ENCODE data around the gene MEIOB.

Gene MEIOB

DNA sequence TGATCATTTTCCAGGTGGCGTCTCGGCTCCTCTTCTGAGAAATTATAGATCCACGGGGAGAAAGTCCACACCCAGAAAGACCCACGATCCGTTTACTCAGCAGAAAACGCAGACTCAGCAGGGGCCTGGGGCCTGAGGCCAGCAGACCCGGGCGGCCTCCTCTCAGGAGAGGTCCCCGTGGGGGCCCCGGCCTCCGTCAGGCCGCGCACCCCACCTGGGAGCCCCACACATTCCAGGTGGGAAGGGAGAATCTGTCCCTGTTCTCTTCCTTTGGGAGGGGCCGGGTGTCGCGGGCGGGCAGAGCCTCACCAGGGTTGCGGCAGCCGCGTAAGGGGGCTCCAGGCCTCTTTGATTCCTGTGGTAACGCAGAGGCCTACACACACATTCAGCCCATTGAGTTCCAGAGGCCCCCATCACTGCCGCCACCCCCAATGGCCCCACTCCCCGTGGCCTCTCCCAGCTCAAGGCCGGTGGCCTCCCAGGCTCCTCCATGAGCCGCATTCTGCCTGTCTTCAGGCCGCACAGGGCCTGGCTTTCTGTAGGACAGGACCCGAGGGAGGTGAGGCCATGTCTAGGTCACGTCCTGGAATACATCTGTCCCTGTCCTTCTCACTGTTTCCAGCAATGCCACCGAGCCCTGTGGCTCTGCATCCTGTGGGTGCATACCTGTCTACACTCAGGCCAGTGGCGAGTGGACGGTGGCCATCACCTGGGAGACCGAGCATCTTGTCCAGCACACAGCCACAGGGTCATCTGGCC, 76.9 kb downstream of the MEIOB start:
- Histone ChIP-seq H3K27me3 (replicated peaks; ENCODE audit: insufficient read depth, low read length) (no peaks in the 10 kb centered on the region), H3K27ac (ENCODE audit: low read length) (no peak overlapping the region), H3K9ac (ENCODE audit: low read length) (no peak overlapping the region), H3K79me2 (ENCODE audit: low read length) (no peaks in the 10 kb centered on the region), H3F3A (ENCODE audit: insufficient read depth, low read length) (no peaks in the 10 kb centered on the region), H3K9me2 (replicated peaks; ENCODE audit: insufficient read depth, low read length) (no peaks in the 10 kb centered on the region), H3K9me3 (replicated peaks; ENCODE audit: insufficient read depth, low read length) (no peaks in the 10 kb centered on the region), H4K20me1 (ENCODE audit: insufficient read depth, low read length) (no peaks in the 10 kb centered on the region), H2AFZ (ENCODE audit: low read length) (no peak overlapping the region), H3K36me3 (replicated peaks; ENCODE audit: insufficient read depth, low read length) (no peaks in the 10 kb centered on the region), H3K4me1 (ENCODE audit: low read length) (no peaks in the 10 kb centered on the region), H3K4me3 (ENCODE audit: low read length) (no peak overlapping the region), H3K4me2 (ENCODE audit: low read depth, low read length) (no peak overlapping the region)
- no peak for DNase-seq
- TF ChIP-seq EZH2phosphoT487 (IDR thresholded peaks at IDR 0.05; ENCODE audit: low read length) = no peak
- TF ChIP-seq EZH2 (optimal IDR thresholded peaks at IDR 0.05; ENCODE audit: low read depth, low read length) = no peak
- TF ChIP-seq, protein P1, sequence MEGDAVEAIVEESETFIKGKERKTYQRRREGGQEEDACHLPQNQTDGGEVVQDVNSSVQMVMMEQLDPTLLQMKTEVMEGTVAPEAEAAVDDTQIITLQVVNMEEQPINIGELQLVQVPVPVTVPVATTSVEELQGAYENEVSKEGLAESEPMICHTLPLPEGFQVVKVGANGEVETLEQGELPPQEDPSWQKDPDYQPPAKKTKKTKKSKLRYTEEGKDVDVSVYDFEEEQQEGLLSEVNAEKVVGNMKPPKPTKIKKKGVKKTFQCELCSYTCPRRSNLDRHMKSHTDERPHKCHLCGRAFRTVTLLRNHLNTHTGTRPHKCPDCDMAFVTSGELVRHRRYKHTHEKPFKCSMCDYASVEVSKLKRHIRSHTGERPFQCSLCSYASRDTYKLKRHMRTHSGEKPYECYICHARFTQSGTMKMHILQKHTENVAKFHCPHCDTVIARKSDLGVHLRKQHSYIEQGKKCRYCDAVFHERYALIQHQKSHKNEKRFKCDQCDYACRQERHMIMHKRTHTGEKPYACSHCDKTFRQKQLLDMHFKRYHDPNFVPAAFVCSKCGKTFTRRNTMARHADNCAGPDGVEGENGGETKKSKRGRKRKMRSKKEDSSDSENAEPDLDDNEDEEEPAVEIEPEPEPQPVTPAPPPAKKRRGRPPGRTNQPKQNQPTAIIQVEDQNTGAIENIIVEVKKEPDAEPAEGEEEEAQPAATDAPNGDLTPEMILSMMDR (IDR thresholded peaks at IDR 0.05; ENCODE audit: low read length) = no peak

DNA sequence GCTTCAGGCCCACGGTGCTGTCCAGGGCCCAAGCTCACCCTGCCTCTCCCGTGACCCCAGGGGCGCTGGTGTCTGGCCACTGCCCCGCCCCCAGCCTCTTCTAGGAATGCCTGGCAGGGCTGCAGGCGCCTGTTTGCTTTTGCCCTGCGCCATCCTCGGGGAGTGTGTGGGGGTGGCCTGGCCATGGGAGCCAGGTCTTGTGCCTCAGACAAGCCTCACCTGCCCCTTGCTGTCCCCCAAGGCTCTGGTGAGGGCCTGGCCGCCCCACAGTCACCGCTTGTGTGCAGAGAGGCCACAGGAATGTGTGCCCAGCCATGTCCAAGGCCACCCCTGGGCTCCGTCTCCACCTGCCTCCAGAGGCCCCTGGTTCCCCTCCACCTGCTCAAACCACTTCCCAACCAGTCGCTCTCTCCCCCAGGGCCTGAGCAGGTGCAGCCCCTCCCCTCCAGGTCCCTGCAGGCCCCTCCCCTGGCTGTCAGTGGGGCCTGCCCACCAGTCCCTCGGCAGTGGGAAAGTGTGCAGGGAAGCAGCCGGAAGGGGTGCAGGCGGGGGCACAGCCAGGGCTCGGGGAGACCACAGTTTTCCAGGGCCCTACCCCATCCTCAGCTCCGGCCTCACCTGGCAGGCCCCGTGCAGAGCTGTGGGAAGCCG, 77.6 kb downstream of the MEIOB start:
- H3K9me3 ChIP-seq (replicated peaks; ENCODE audit: insufficient read depth, low read length) = no peaks in the 10 kb centered on the region
- no peaks in the 10 kb centered on the region for H3K4me1 ChIP-seq (ENCODE audit: low read length)
- H2AFZ ChIP-seq (ENCODE audit: low read length) = no peak overlapping the region
- no peak overlapping the region for H3K4me2 ChIP-seq (ENCODE audit: low read depth, low read length)
- H3K79me2 ChIP-seq (ENCODE audit: low read length) = no peaks in the 10 kb centered on the region
- no peaks in the 10 kb centered on the region for H3K9me2 ChIP-seq (replicated peaks; ENCODE audit: insufficient read depth, low read length)
- no peaks in the 10 kb centered on the region for H3K27me3 ChIP-seq (replicated peaks; ENCODE audit: insufficient read depth, low read length)
- DNase-seq = no peak
- no peaks in the 10 kb centered on the region for H4K20me1 ChIP-seq (ENCODE audit: insufficient read depth, low read length)
- H3K36me3 ChIP-seq (replicated peaks; ENCODE audit: insufficient read depth, low read length) = no peaks in the 10 kb centered on the region
- H3K9ac ChIP-seq (ENCODE audit: low read length) = no peak overlapping the region
- no peak overlapping the region for H3K4me3 ChIP-seq (ENCODE audit: low read length)
- no peak overlapping the region for H3K27ac ChIP-seq (ENCODE audit: low read length)
- H3F3A ChIP-seq (ENCODE audit: insufficient read depth, low read length) = no peaks in the 10 kb centered on the region
- TF ChIP-seq, protein P1 (IDR thresholded peaks at IDR 0.05; ENCODE audit: low read length) = no peak
- TF ChIP-seq EZH2phosphoT487 (IDR thresholded peaks at IDR 0.05; ENCODE audit: low read length) (no peak), EZH2 (optimal IDR thresholded peaks at IDR 0.05; ENCODE audit: low read depth, low read length) (no peak)

DNA sequence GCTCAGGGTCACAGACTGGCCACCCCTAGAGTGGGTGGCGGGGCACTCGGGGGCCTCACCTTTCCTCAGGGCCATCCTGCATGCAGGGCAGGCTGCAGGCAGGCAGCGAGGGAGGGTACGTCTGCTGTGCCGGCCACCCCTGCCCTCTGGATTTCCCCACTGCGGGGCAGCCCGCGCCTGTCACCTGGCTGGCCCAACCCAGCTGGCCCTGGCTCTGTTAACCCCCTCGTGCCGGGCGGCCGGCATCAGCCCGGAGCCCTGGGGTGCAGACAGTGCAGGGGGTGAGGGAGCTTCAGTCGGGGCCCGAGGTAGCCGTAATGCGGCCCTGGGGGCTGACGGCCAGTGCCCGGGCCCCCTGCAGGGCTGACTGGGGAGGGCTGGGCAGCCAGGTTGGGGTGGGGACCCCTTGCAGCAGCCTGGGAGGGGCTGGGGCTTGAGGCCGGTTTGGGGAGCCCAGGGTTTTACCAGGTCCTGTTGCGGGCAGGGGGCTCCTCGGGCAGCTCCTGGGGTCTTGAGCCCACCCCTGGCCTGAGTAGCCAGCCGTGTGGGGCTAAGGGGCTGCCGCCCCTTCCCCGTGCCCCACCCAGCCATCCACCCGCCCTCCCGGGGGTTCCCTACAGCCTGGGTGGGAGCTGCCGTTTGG, 78.3 kb downstream of the MEIOB start, which contains the start of gene IGFALS:
TSS of gene IGFALS (minus strand) at position 128 of the 643 bp plus-strand sequence. CDS start at position 75, 53 bp downstream.
- Histone ChIP-seq H3K4me1 (ENCODE audit: low read length) (no peaks in the 10 kb centered on the region), H3K27ac (ENCODE audit: low read length) (no peak within 1 kb of the TSS), H3K27me3 (replicated peaks; ENCODE audit: insufficient read depth, low read length) (no peaks in the 10 kb centered on the region), H3K4me3 (ENCODE audit: low read length) (no peak within 1 kb of the TSS), H3K79me2 (ENCODE audit: low read length) (no peaks in the 10 kb centered on the region), H4K20me1 (ENCODE audit: insufficient read depth, low read length) (no peaks in the 10 kb centered on the region), H3K9ac (ENCODE audit: low read length) (no peak within 1 kb of the TSS), H3K9me2 (replicated peaks; ENCODE audit: insufficient read depth, low read length) (no peaks in the 10 kb centered on the region), H2AFZ (ENCODE audit: low read length) (no peak within 1 kb of the TSS), H3K9me3 (replicated peaks; ENCODE audit: insufficient read depth, low read length) (no peaks in the 10 kb centered on the region), H3K4me2 (ENCODE audit: low read depth, low read length) (no peak within 1 kb of the TSS), H3K36me3 (replicated peaks; ENCODE audit: insufficient read depth, low read length) (no peaks in the 10 kb centered on the region), H3F3A (ENCODE audit: insufficient read depth, low read length) (no peaks in the 10 kb centered on the region)
- DNase-seq = no peak
- TF ChIP-seq, protein P1 (IDR thresholded peaks at IDR 0.05; ENCODE audit: low read length) = no peak
